ENCODE data around the gene NRIP2.

DNA sequence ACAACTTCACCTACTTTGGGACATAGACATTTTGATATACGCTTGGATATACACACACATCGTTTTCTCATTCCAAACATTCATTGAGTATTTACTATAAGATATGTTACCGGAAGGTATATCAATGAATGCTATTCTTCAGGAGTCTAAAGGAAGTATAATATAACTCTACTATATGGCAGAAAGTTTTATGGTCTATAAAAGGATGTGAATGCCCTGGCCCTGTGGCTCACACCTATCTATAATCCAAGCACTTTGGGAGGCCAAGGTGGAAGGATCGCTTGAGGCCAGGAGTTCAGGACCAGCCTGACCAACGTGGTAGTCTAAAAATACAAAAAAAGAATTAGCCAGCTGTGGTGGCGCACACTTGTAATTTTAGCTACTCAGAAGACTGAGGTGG, 5.6 kb downstream of the NRIP2 start:
- no peak for TF ChIP-seq POLR2A (IDR thresholded peaks at IDR 0.05)
- TF ChIP-seq, protein P1, sequence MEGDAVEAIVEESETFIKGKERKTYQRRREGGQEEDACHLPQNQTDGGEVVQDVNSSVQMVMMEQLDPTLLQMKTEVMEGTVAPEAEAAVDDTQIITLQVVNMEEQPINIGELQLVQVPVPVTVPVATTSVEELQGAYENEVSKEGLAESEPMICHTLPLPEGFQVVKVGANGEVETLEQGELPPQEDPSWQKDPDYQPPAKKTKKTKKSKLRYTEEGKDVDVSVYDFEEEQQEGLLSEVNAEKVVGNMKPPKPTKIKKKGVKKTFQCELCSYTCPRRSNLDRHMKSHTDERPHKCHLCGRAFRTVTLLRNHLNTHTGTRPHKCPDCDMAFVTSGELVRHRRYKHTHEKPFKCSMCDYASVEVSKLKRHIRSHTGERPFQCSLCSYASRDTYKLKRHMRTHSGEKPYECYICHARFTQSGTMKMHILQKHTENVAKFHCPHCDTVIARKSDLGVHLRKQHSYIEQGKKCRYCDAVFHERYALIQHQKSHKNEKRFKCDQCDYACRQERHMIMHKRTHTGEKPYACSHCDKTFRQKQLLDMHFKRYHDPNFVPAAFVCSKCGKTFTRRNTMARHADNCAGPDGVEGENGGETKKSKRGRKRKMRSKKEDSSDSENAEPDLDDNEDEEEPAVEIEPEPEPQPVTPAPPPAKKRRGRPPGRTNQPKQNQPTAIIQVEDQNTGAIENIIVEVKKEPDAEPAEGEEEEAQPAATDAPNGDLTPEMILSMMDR (IDR thresholded peaks at IDR 0.05) = no peak
